ENCODE results near the gene ASTN2.

The ASTN2 gene

GRCh38 chr9:117050007-117050406 lies 364.9 kb downstream of the ASTN2 start:
- H3K36me3 ChIP-seq (ENCODE audit: control insufficient read depth, low read length): no peaks in the 10 kb centered on the region
- no peak for TF ChIP-seq CTCF (IDR thresholded peaks at IDR 0.05; ENCODE audit: low read depth, low read length, poor library complexity, severe bottlenecking)
- no peak for TF ChIP-seq EZH2phosphoT487 (IDR thresholded peaks at IDR 0.05; ENCODE audit: borderline replicate concordance, low read length)
- no peaks in the 10 kb centered on the region for H3K79me2 ChIP-seq (ENCODE audit: control insufficient read depth, low read length)
- H3K27me3 ChIP-seq (ENCODE audit: control insufficient read depth, low read length): no peaks in the 10 kb centered on the region
- H3F3A ChIP-seq (ENCODE audit: control insufficient read depth, insufficient read depth): no peaks in the 10 kb centered on the region
- H3K4me3 ChIP-seq (ENCODE audit: low read length): no peak overlapping the region
- no peaks in the 10 kb centered on the region for H3K9me3 ChIP-seq (ENCODE audit: control insufficient read depth, insufficient read depth, low read length)
- H3K27ac ChIP-seq (ENCODE audit: low read depth, low read length): no peak overlapping the region
- no peak overlapping the region for H3K4me2 ChIP-seq (ENCODE audit: low read length)
- H3K4me1 ChIP-seq (ENCODE audit: control insufficient read depth, low read length): no peaks in the 10 kb centered on the region
- H4K20me1 ChIP-seq (ENCODE audit: control insufficient read depth, insufficient read depth, low read depth, low read length): no peaks in the 10 kb centered on the region
- no peaks in the 10 kb centered on the region for H3K9me2 ChIP-seq (replicated peaks; ENCODE audit: control insufficient read depth, low read length)

- H3K4me3 ChIP-seq (ENCODE audit: low read length): no peak overlapping the region
- H3K79me2 ChIP-seq (ENCODE audit: control insufficient read depth, low read length): no peaks in the 10 kb centered on the region
- no peaks in the 10 kb centered on the region for H4K20me1 ChIP-seq (ENCODE audit: control insufficient read depth, insufficient read depth, low read depth, low read length)
- no peaks in the 10 kb centered on the region for H3F3A ChIP-seq (ENCODE audit: control insufficient read depth, insufficient read depth)
- H3K4me2 ChIP-seq (ENCODE audit: low read length): no peak overlapping the region
- no peaks in the 10 kb centered on the region for H3K4me1 ChIP-seq (ENCODE audit: control insufficient read depth, low read length)
- TF ChIP-seq CTCF (IDR thresholded peaks at IDR 0.05; ENCODE audit: low read depth, low read length, poor library complexity, severe bottlenecking) (peak; percentile 37), EZH2phosphoT487 (IDR thresholded peaks at IDR 0.05; ENCODE audit: borderline replicate concordance, low read length) (no peak)
- H3K27ac ChIP-seq (ENCODE audit: low read depth, low read length): no peak overlapping the region
- no peaks in the 10 kb centered on the region for H3K36me3 ChIP-seq (ENCODE audit: control insufficient read depth, low read length)
- H3K9me2 ChIP-seq (replicated peaks; ENCODE audit: control insufficient read depth, low read length): no peaks in the 10 kb centered on the region
- H3K9me3 ChIP-seq (ENCODE audit: control insufficient read depth, insufficient read depth, low read length): no peaks in the 10 kb centered on the region
- no peaks in the 10 kb centered on the region for H3K27me3 ChIP-seq (ENCODE audit: control insufficient read depth, low read length)
Measured at GRCh38 chr9:117046666-117047327, 368.1 kb downstream of the ASTN2 start.

GRCh38 chr9:117044241-117044640 lies 370.6 kb downstream of the ASTN2 start:
- Histone ChIP-seq H3K27me3 (ENCODE audit: control insufficient read depth, low read length) (no peaks in the 10 kb centered on the region), H3K4me2 (ENCODE audit: low read length) (no peak overlapping the region), H3K9me3 (ENCODE audit: control insufficient read depth, insufficient read depth, low read length) (no peaks in the 10 kb centered on the region), H3K4me1 (ENCODE audit: control insufficient read depth, low read length) (no peaks in the 10 kb centered on the region), H3K79me2 (ENCODE audit: control insufficient read depth, low read length) (no peaks in the 10 kb centered on the region), H3K4me3 (ENCODE audit: low read length) (no peak overlapping the region), H3K36me3 (ENCODE audit: control insufficient read depth, low read length) (peaks cover 4% of the 10 kb centered on the region; the same call in 1 of the 2 replicates), H3F3A (ENCODE audit: control insufficient read depth, insufficient read depth) (no peaks in the 10 kb centered on the region), H3K9me2 (replicated peaks; ENCODE audit: control insufficient read depth, low read length) (no peaks in the 10 kb centered on the region), H4K20me1 (ENCODE audit: control insufficient read depth, insufficient read depth, low read depth, low read length) (no peaks in the 10 kb centered on the region), H3K27ac (ENCODE audit: low read depth, low read length) (no peak overlapping the region)
- TF ChIP-seq EZH2phosphoT487 (IDR thresholded peaks at IDR 0.05; ENCODE audit: borderline replicate concordance, low read length) (no peak), CTCF (IDR thresholded peaks at IDR 0.05; ENCODE audit: low read depth, low read length, poor library complexity, severe bottlenecking) (no peak)

All from DOHH2 (cell line).